ENCODE measurements around the gene MYL3. TPM values are rescaled to one million over a fixed set of nuclear protein-coding genes. Genes with fewer than 3 reads are reported as not detected.

MYL3 gene
- not detected in 2 replicates for total RNA-seq

GRCh38 chr3:46863261-46863782, at the start of gene MYL3:
TSS of gene MYL3 (minus strand) at chr3:46863444. CDS start at chr3:46863390, 54 bp downstream.

GRCh38 chr3:46877406-46878125, 14.3 kb upstream of the MYL3 start, which contains the start of gene PTH1R:
TSS of gene PTH1R (plus strand) at chr3:46877721. CDS start at chr3:46883560, 5,839 bp downstream.

Other genes with a start within 250 kb of the MYL3 start
- 0.30 and 0.37 TPM in 2 replicates for gene ALS2CL, start 169.8 kb downstream of the MYL3 start, total RNA-seq
- not detected in 2 replicates for gene TMIE, start 162.1 kb downstream of the MYL3 start, total RNA-seq
- gene PRSS50, start 145.6 kb downstream of the MYL3 start, total RNA-seq = not detected in 2 replicates
- not detected in 2 replicates for gene PTH1R, start 14.3 kb upstream of the MYL3 start, total RNA-seq
- 17.7 and 18.7 TPM in 2 replicates for gene CCDC12, start 113.3 kb upstream of the MYL3 start, total RNA-seq
- gene NBEAL2, start 116.2 kb upstream of the MYL3 start, total RNA-seq = 1.8 and 11.2 TPM in 2 replicates